H9 (cell line): Measurements from ENCODE around the gene XIRP2. TPM values are rescaled to one million over a fixed set of nuclear protein-coding genes. Genes with fewer than 3 reads are reported as not detected.

Experiments used
- DNase-seq: peaks from one replicate; pipeline ENCODE4 v3.0.0-alpha.2; 2017
- H2AFZ ChIP-seq: one replicate; pipeline ENCODE4 v1.6.1; 2013; ENCODE audit warnings: mild to moderate bottlenecking, low read length, control low read depth, moderate library complexity
- H2AK5ac ChIP-seq: 2 replicates; pipeline ENCODE4 v1.6.1; 2013; ENCODE audit warnings: low read length, control low read depth, mixed read lengths; ENCODE audit not compliant: insufficient read length
- H2BK120ac ChIP-seq: one replicate; pipeline ENCODE4 v1.6.1; 2013; ENCODE audit warnings: low read depth, mild to moderate bottlenecking, low read length, control low read depth, inconsistent platforms; ENCODE audit not compliant: poor library complexity, severe bottlenecking
- H2BK12ac ChIP-seq: 2 replicates; pipeline ENCODE4 v1.6.1; 2013; ENCODE audit warnings: low read length, control low read depth, mixed read lengths, low read depth; ENCODE audit not compliant: insufficient read length
- H2BK15ac ChIP-seq: 2 replicates; pipeline ENCODE4 v1.6.1; 2013; ENCODE audit warnings: low read depth, low read length, control low read depth
- H2BK20ac ChIP-seq: one replicate; pipeline ENCODE4 v1.6.1; 2013; ENCODE audit warnings: low read depth, mild to moderate bottlenecking, low read length, control low read depth, inconsistent platforms; ENCODE audit not compliant: poor library complexity, severe bottlenecking
- H2BK5ac ChIP-seq: 2 replicates; pipeline ENCODE4 v1.6.1; 2013; ENCODE audit warnings: low read length, control low read depth, mixed read lengths; ENCODE audit not compliant: insufficient read length
- H3K14ac ChIP-seq: 2 replicates; pipeline ENCODE4 v1.6.1; 2013; ENCODE audit warnings: low read length, control low read depth; ENCODE audit not compliant: insufficient read depth
- H3K18ac ChIP-seq: 2 replicates; pipeline ENCODE4 v1.6.1; 2013; ENCODE audit warnings: low read depth, mild to moderate bottlenecking, mixed read lengths, low read length, control low read depth; ENCODE audit not compliant: insufficient read length
- H3K23ac ChIP-seq: 2 replicates; pipeline ENCODE4 v1.6.1; 2013; ENCODE audit warnings: low read length, control low read depth, mixed read lengths, low read depth; ENCODE audit not compliant: insufficient read length
- H3K23me2 ChIP-seq: 2 replicates; pipeline ENCODE4 v1.6.1; 2013; ENCODE audit warnings: low read depth, mild to moderate bottlenecking, mixed read lengths, low read length, control low read depth; ENCODE audit not compliant: insufficient read length, poor library complexity, severe bottlenecking
- H3K27ac ChIP-seq: 2 replicates; pipeline ENCODE4 v1.5.1; 2013; ENCODE audit warnings: low read length, control low read depth, mixed read lengths, low read depth; ENCODE audit not compliant: insufficient read length
- H3K27me3 ChIP-seq: 2 replicates; pipeline ENCODE4 v1.6.1; 2013; ENCODE audit warnings: low read length, control low read depth, inconsistent platforms; ENCODE audit not compliant: insufficient read depth
- H3K4ac ChIP-seq: 2 replicates; pipeline ENCODE4 v1.6.1; 2013; ENCODE audit warnings: low read depth, mild to moderate bottlenecking, control low read depth, inconsistent platforms, low read length, moderate library complexity
- H3K4me1 ChIP-seq: 2 replicates; pipeline ENCODE4 v1.6.1; 2013; ENCODE audit warnings: low read length, control low read depth, inconsistent platforms; ENCODE audit not compliant: insufficient read depth
- H3K4me2 ChIP-seq: 2 replicates; pipeline ENCODE4 v1.6.1; 2013; ENCODE audit warnings: low read length, control low read depth, mixed read lengths; ENCODE audit not compliant: insufficient read length, insufficient read depth
- H3K56ac ChIP-seq: 2 replicates; pipeline ENCODE4 v1.6.1; 2013; ENCODE audit warnings: low read depth, mild to moderate bottlenecking, mixed read lengths, low read length, control low read depth; ENCODE audit not compliant: insufficient read length
- H3K79me1 ChIP-seq: 2 replicates; pipeline ENCODE4 v1.6.1; 2013; ENCODE audit warnings: low read depth, mild to moderate bottlenecking, moderate library complexity, low read length, control low read depth, inconsistent platforms; ENCODE audit not compliant: insufficient read depth, poor library complexity, severe bottlenecking
- H3K79me2 ChIP-seq: 2 replicates; pipeline ENCODE4 v1.6.1; 2013; ENCODE audit warnings: low read length, control low read depth, inconsistent platforms; ENCODE audit not compliant: insufficient read depth
- H3K9ac ChIP-seq: 2 replicates; pipeline ENCODE4 v1.6.1; 2013; ENCODE audit warnings: low read length, control low read depth, mixed read lengths; ENCODE audit not compliant: insufficient read length; ENCODE audit errors: extremely low read depth
- H3K9me3 ChIP-seq: one replicate; pipeline ENCODE4 v1.6.1; 2013; ENCODE audit warnings: low read depth, low read length, inconsistent platforms; ENCODE audit not compliant: control insufficient read depth
- H3T11ph ChIP-seq: one replicate; pipeline ENCODE4 v1.6.1; 2013; ENCODE audit warnings: mild to moderate bottlenecking, low read length, control low read depth, inconsistent platforms
- H4K20me1 ChIP-seq: one replicate; pipeline ENCODE4 v1.6.1; 2013; ENCODE audit not compliant: control insufficient read depth, insufficient read length, insufficient read depth
- H4K5ac ChIP-seq: 2 replicates; pipeline ENCODE4 v1.6.1; 2013; ENCODE audit warnings: low read depth, mild to moderate bottlenecking, mixed read lengths, low read length, control low read depth; ENCODE audit not compliant: insufficient read length
- H4K8ac ChIP-seq: replicated peaks from 2 replicates; pipeline ENCODE4 v1.6.1; 2013; ENCODE audit warnings: low read length, control low read depth, mixed read lengths, low read depth; ENCODE audit not compliant: insufficient read length
- H4K91ac ChIP-seq: 2 replicates; pipeline ENCODE4 v1.6.1; 2013; ENCODE audit warnings: low read depth, mild to moderate bottlenecking, moderate library complexity, mixed read lengths, low read length, control low read depth; ENCODE audit not compliant: insufficient read length
- H3K27ac Mint-ChIP-seq, 3 experiments: 2 replicates in 2 of 3; 3 replicates in 1 of 3; pipeline ENCODE4 v1.8.0; 2020 to 2021; ENCODE audit warnings: mixed read lengths in 3 of 3, mild to moderate bottlenecking in 1 of 3, moderate library complexity in 1 of 3
- H3K27me3 Mint-ChIP-seq: 2 replicates; pipeline ENCODE4 v1.8.0; 2021; ENCODE audit warnings: low read depth, mild to moderate bottlenecking, moderate library complexity, mixed read lengths
- H3K36me3 Mint-ChIP-seq, 3 experiments: 2 replicates in 2 of 3; 3 replicates in 1 of 3; pipeline ENCODE4 v1.8.0; 2020 to 2021; ENCODE audit warnings: low read depth in 3 of 3, mixed read lengths in 3 of 3; ENCODE audit not compliant: insufficient read depth in 1 of 3
- H3K4me1 Mint-ChIP-seq, 2 experiments: 2 replicates each; pipeline ENCODE4 v1.8.0; 2020; ENCODE audit warnings: mixed read lengths in 2 of 2
- H3K4me3 Mint-ChIP-seq, 2 experiments: 2 replicates in 1 of 2; 3 replicates in 1 of 2; pipeline ENCODE4 v1.8.0; 2020 to 2021; ENCODE audit warnings: mild to moderate bottlenecking in 2 of 2, mixed read lengths in 2 of 2, moderate library complexity in 1 of 2
- H3K9me3 Mint-ChIP-seq, 2 experiments: 2 replicates in 1 of 2; 3 replicates in 1 of 2; pipeline ENCODE4 v1.8.0; 2020; ENCODE audit warnings: mild to moderate bottlenecking in 2 of 2, mixed read lengths in 2 of 2, moderate library complexity in 1 of 2
- WGBS: extraction: QIAGEN DNeasy Blood & Tissue Kit; methylation state at CpG from one replicate; pipeline ENCODE4 v1.1.7; 2013; ENCODE audit warnings: missing lambda C conversion rate, low lambda C conversion rate, mixed read lengths; ENCODE audit not compliant: insufficient read length; ENCODE audit errors: extremely low coverage; 5-methylcytosine and 5-hydroxymethylcytosine counted together
- total RNA-seq: library from RNA; stranded (reverse); gene quantifications from 2 replicates; pipeline ENCODE4 v1.2.1, GENCODE V29; 2021
- TF ChIP-seq, protein P1 (sequence below): fragments of 200-600 bp; sonication (generic); conservative IDR thresholded peaks from 3 replicates; pipeline ENCODE4 v1.8.0; 2021; ENCODE audit warnings: antibody characterized with exemption, mild to moderate bottlenecking

XIRP2 gene
- total RNA-seq, 1 experiment from 2014 or later, result 0.07 TPM

DNA sequence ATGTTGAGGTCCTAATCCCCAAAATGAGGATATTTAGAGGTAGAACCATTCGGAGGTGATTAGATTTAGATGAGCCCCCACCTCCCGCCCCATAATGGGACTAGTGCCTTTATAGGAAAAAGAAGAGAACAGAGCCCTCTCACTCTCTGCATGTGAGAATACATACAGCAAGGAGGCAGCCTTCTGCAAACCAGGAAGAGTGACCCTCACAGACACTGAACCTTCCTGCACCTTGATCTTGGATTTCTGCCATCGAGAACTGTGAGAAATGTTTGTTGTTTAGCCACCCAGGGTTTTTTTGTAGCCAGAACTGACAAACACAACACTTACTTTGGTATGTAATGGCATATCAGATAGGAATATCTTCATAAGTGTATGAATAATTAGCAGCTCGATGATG, 83.7 kb downstream of the XIRP2 start:
- no peak overlapping the region for H4K8ac ChIP-seq
- no peaks in the 10 kb centered on the region for H3K9me3 ChIP-seq
- no peak overlapping the region for H3T11ph ChIP-seq
- no peak overlapping the region for H3K14ac ChIP-seq
- H2AK5ac ChIP-seq, result no peak overlapping the region
- H3K4ac ChIP-seq, result no peak overlapping the region
- H4K20me1 ChIP-seq, result no peaks in the 10 kb centered on the region
- TF ChIP-seq, protein P1, sequence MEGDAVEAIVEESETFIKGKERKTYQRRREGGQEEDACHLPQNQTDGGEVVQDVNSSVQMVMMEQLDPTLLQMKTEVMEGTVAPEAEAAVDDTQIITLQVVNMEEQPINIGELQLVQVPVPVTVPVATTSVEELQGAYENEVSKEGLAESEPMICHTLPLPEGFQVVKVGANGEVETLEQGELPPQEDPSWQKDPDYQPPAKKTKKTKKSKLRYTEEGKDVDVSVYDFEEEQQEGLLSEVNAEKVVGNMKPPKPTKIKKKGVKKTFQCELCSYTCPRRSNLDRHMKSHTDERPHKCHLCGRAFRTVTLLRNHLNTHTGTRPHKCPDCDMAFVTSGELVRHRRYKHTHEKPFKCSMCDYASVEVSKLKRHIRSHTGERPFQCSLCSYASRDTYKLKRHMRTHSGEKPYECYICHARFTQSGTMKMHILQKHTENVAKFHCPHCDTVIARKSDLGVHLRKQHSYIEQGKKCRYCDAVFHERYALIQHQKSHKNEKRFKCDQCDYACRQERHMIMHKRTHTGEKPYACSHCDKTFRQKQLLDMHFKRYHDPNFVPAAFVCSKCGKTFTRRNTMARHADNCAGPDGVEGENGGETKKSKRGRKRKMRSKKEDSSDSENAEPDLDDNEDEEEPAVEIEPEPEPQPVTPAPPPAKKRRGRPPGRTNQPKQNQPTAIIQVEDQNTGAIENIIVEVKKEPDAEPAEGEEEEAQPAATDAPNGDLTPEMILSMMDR, result no peak
- Mint-ChIP-seq H3K36me3 (no peaks in the 10 kb centered on the region; a peak in 1 of 7 replicates), H3K9me3 (no peaks in the 10 kb centered on the region; a peak in 1 of 5 replicates), H3K4me1 (peaks cover 26 to 29% of the 10 kb centered on the region in 2 experiments), H3K27me3 (no peaks in the 10 kb centered on the region), H3K27ac (peak overlapping the region; percentile 70 to 93 (median 81); a peak in 5 of 7 replicates), H3K4me3 (no peak overlapping the region; a peak in 1 of 5 replicates)
- H4K91ac ChIP-seq, result no peak overlapping the region
- peaks cover 2% of the 10 kb centered on the region; the same call in 1 of the 2 replicates for H3K4me1 ChIP-seq
- H3K23me2 ChIP-seq, result no peaks in the 10 kb centered on the region
- H2BK15ac ChIP-seq, result no peak overlapping the region
- no peak for DNase-seq
- no peak overlapping the region for H4K5ac ChIP-seq
- no CpG with 5 or more reads among the region's 4 CpGs for WGBS
- no peak overlapping the region for H2BK5ac ChIP-seq
- H2BK20ac ChIP-seq, result no peak overlapping the region
- no peaks in the 10 kb centered on the region for H3K79me2 ChIP-seq
- H3K56ac ChIP-seq, result no peak overlapping the region
- no peak overlapping the region for H3K4me2 ChIP-seq
- no peak overlapping the region for H3K23ac ChIP-seq
- no peak overlapping the region for H3K18ac ChIP-seq
- H3K79me1 ChIP-seq, result no peaks in the 10 kb centered on the region
- no peak overlapping the region for H2BK120ac ChIP-seq
- H2AFZ ChIP-seq, result no peak overlapping the region
- H3K9ac ChIP-seq, result no peak overlapping the region
- H3K27me3 ChIP-seq, result no peaks in the 10 kb centered on the region
- H2BK12ac ChIP-seq, result no peak overlapping the region
- H3K27ac ChIP-seq, result no peak overlapping the region
